22Rv1 (cell line): ENCODE data around the gene DISC1.

Experiments used
- CTCF ChIP-seq: fragments of 450-650 bp; IDR thresholded peaks from 2 replicates; pipeline ENCODE4 v1.5.1; 2017; ENCODE audit warnings: mild to moderate bottlenecking
- ZFX ChIP-seq: fragments of 450-650 bp; IDR thresholded peaks from 2 replicates; pipeline ENCODE4 v1.6.1; 2017; ENCODE audit warnings: antibody characterized with exemption, borderline replicate concordance

GRCh38 chr1:231682779-231683178 is 56.2 kb downstream of the DISC1 start:
- TF ChIP-seq CTCF: no peak
- TF ChIP-seq ZFX: no peak
